GM19463 (cell line): ENCODE results near the gene NXT1.
"Not testable (repeated sequence)": the region's sequence is repeated elsewhere in the genome, so short reads cannot be mapped to it uniquely, and the experiment has no call there.

Experiments
- ATAC-seq: cut with Tn5 transposase; IDR thresholded peaks from one replicate; pipeline ENCODE4 v1.9.1; 2021; ENCODE audit warnings: mild to moderate bottlenecking, moderate library complexity; ENCODE audit not compliant: unreplicated experiment

The NXT1 gene

DNA sequence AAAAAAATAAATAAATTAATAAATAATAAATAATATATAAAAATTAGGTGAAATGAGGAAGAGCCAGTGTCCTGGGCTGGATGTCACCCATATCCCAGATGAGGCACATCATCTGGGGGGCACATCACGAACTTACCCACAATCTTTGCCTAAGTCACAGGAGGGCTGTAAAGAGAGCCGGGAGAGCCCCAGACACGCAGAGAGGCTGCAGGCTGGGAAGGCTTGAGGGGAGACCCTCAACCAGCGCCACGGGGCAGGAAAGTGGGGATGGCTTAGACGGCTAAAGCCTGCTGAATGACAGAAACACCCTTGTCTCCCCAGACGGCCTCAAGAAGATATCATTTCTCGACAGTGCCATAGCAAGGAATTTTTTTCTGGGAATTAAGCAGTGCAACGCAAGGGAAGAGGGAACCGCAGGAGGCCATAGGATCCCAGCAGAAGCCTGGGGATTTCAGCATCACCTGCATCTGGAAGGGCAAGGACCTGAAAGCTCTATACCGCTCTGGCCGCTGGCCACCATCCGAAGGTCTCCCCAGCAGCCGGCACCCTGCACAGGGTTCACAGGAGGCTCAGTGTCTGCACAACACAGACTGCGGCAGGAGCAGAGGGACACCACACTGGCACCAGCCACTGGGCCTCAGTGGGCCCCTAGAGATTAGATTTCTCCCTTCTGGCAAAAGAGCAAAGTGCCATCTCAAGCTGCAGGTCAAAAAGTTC is 22.8 kb upstream of the NXT1 start:
- ATAC-seq: no peak

DNA sequence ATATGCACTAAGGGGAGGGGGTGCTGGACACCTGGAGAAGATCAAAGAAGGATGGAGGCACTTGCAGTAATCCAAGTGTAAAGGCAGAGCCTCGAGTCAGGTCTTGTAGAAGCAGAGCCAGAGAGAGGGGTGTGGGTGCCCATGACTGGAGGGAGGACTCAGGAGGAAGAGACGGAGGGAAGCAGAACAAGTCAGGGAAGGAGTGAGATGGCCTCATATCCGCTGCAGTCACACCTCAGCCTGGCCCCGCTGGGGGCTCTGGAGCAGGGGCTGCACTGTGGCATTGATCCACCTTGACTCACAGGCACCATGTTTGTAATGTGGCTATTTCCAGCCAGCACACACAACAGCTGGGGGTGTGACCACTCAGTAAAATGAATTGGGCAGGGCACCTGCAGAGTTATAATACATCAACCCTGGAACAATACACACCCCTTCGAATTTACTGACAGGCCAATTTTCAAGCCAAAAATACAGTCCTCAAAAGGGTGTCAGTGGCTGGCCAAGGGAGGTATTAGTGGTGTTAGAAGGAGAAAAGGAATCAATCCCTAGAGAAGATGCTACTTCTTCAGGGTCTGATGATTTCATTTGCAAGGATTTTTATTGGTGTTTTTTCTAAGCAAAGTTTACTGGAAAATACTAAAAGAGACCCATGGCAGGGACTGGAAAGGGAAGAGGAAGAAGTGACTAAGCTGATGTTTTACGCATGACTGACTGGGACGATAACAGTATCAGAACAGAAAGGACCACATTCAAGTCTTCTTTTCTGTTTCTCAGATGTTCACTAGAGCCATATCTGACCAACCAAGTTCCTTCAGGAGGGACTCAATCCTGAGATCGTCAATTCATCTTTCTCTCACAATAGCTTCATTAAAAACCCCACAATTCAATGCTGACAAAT is 18.9 kb upstream of the NXT1 start:
- ATAC-seq: no peak

DNA sequence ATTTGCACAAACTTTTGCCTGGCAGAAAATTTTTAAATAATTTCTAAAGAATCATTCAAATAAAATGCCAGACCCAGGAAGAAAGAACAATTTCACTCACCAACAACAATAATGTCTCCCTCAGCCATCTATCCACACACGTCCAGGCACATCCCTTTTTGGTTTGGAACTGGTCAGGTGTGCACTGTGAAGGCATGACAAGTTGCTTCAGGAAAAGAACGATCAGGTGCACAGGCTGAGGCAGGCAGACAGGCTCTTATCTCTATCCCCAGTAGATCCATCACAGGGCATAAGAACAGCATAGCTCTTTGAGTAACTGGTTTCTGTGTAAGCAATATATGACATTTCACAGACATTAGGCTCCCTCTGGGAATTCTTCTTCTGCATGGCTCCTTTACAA is 18.1 kb upstream of the NXT1 start:
- no peak for ATAC-seq

DNA sequence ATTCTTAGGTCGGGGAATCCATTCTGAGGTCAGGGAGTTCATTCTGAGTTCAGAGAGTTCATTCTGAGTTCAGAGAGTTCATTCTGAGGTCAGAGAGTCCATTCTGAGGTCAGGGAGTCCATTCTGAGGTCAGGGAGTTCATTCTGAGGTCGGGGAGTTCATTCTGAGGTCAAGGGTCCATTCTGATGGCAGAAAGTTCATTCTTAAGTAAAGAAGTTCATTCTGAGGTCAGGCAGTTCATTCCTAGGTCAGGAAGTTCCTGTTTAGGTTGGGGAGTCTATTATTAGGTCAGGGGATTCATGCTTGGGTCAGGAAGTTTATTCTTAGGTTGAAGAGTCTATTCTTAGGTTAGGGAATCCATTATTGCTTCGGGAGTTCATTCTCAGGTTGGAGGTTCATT is 16.5 kb upstream of the NXT1 start:
- no peak for ATAC-seq

DNA sequence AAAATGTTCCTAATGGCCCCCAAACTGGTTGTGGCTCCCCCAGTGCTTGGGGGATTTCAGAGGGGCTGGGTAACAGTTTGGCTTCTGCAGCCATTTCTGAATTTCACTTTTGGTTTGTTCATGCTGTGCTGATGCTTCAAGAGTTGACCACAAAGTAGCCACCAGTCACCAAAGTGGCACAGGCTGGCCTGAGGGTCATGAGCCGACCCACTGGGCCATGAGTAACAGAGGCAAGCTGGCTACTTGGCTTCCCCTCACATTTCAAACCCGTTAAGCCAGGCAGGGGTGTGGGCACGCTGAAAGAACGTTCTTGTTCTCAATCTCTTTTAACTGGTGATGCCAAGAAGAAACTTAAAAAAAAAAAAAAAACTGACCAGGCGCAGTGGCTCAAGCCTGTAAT is 15.1 kb upstream of the NXT1 start:
- no peak for ATAC-seq

DNA sequence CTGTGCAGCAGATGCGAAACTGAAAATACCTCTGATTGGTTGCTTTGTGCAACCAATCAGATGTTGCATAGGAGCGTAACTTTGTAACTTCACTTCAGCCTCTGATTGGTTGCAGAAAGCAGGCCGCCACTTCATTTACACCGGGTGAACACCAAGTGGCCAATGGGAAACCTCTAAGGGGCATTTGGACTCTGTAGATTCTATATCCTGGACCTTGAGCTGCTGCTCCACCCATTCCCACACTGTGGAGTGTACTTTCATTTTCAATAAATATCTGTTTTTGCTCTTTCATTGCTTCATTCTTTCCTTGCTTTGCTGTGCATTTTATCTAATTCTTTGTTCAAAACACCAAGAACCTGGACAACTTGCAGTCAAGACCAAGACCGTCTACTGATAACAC is 14.1 kb upstream of the NXT1 start:
- no peak for ATAC-seq

DNA sequence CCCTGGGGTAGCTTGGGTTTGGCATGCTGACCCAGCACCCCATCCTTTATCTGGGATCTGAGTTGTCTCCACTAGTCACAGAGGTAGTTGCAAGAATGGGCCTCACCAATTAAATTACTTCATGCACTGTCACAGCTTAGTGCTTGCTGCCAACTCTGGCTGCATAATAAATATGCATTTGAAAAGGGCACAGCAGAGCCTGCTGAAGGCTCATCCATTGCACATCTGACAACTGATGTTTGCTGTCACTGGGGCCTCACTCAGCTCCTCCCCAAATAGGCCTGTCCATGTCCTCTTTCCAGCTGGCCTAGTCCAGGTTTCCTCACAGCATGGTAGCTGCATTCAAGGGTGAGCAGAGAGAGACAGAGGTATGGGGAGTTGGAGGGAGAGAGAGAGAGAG is 13.3 kb upstream of the NXT1 start:
- ATAC-seq: no peak

DNA sequence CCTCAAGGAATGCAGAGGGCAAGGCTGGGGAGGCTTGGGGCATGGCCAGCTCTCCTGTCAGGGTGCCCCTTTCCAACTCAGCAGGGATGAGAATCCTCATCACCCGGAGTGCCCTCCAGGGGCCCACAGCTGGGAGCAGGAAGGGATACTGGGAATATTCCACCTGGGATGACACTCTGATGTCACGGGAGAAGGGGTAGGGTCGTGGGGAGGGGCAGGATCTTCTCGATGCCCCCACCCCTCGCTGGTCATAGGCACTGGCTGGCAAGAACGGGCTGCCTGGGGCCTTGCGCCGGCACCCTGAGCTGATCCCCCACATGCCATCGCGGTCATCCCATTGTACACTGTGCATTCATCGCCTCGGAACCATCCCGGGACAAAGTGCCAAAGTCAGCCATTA is 10.6 kb upstream of the NXT1 start:
- ATAC-seq: no peak

DNA sequence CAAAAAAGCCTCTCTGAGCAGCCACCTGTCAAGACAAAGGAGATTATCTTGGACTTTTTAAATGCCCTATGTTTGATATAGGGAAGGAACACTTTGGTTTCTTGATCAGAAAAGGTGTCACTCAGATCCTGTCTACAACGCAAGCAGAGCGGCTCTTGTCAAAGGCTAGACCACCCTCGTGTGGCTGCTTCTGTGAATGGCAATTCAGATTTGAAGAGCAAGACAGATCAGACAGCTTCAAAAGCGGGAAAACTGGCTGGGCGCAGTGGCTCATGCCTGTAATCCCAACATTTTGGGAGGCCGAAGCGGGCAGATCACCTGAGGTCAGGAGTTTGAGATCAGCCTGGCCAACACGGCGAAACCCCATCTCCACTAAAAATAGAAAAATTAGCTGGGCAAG is 10.1 kb upstream of the NXT1 start:
- no peak for ATAC-seq

DNA sequence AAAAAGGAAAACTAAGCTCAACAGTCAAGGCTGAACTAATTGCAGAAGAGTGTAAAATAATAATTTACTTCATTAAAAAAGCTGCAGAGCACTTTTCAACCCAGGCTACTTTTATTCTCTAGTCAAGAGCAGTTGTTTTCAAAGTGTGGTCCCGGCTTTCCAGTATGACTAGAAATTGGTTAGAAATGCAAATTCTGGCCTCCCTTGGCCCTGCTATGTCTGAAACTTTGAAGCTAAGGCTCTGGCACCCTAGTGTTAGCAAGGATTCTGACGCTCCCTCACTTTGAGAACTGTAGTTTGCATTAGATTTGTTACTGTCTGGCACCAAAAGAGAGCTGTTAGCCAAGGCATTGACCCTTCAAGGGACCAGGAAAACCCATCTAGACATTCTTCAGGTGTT is 9.5 kb upstream of the NXT1 start:
- ATAC-seq: peak; percentile 69

DNA sequence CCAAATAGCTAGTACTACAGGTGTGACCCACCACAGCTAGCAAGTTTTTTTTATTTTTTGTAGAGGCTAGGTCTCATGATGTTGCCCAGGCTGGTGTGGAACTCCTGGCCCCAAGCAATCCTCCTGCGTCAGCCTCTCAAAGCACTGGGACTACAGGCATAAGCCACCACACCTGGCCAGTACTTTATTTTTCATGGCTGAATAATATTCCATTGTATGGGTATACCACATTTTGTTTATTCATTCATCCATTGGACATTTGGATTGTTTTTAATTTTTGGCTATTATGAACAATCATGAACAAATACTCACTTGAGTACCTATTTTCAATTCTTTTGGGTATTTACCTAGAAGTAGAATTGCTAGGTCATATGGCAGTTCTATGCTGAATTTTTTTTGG is 7.0 kb upstream of the NXT1 start:
- no peak for ATAC-seq

DNA sequence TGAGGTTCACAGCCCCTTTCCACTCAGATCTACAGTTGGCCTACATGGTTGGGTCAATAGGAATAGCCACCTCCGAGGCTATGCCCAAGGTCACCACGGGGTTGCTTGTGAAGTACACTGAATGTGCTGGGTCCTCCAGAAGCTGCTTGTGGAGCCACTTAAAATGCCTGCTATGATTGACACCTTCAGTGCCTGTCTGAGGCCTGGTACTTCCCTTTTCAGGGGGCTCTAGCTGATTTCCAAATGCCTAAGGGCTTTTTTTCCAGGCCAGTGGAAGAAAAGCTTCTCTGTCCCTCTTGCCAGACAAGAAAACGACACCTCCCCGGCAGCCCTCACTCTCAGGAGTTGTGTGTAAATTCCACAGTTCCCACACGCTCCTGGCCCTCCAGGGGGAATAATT is 6.3 kb upstream of the NXT1 start:
- ATAC-seq: no peak

DNA sequence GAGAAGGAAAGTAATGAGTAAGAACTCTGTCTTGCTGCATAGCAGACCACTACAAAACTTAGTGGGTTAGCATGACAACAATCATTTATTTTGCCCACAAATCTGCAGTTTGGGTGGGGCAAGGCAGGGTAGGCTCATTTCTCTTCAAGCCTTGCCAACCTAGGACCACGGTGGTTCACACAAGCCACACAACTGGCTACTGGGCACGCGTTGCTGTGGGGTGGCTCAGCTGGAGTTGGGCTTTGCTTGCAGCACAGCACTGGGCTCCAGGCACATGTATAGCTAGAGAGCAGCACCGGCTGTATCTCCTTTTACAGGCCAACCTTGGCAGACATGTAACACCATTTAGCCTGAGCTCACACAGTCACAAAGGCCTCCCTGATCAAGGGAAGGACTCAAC is 4.6 kb upstream of the NXT1 start:
- no peak for ATAC-seq

DNA sequence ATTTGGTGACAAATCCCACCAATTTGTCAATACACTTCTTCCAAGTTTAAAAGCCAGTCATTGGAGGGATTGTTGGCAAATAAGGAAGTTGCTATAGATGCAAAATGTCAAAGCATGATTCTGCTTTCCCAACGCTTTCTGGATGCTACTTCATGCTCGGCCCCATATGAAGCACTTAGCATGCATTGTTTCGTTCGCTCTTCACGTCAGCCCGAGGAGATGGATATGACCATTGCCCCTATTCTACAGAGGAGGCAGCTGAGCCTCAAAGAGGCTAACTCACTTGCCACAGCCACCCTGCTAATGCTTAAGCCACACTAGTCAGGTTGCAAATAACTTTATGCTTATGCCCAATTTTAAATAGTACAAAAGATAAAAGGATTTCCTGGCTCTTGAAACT is 2.8 kb upstream of the NXT1 start:
- no peak for ATAC-seq

DNA sequence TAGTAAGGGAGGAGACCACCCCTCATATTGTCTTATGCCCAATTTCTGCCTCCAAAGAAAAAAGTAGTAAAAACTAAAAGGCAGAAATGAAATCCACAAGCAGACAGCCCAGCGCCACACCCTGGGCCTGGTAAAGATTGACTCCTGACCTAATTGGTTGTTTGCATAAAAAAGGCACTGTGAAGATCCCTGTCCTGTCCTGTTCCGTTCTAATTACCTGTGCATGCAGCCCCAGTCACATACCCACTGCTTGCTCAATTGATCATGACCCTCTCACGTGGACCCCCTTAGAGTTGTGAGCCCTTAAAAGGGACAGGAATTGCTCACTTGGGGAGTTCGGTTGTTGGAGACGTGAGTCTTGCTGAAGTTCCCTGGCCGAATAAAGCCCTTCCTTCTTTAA is 2.1 kb upstream of the NXT1 start:
- ATAC-seq: not testable (repeated sequence)

DNA sequence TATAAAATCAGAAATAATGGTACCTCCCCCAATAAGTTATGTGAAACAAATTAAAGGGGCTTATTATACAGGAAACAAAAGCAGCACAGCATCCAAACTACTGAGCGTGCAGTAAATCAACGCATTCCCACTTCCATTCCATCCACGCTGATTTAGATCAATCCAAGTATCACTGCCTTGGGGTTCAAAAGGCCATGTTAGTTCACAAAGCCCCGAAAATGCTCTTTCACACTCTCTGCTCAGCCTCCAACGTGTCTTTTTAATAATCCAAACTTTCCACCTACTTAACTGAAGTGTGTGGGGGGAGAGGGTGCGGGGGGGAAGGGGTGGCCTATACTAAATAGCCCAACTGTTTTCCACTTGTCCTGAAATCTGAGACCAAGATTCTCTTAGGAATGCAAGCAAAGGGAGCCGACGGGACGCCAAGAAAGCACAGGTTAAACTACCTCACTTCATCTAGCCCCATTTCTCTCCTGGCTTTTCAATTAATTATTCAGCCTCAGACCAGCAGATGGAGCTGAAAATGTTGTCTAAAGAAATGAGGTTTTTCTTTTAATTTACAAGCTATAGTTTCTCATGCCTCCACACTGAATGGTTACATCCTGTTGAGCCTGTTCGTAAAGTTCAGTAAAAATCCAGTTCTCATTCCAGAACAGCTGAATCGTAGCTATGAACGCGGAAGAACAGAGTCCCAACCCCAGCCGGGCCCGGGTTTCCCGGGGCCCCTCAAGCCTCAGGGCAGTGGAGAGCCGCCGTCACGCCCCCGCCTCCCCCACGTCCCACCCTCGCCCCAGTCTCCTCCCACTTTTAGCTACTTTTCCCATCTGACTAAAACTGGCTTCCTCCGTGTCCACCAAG is 1.0 kb upstream of the NXT1 start:
- peak; percentile 45 for ATAC-seq

DNA sequence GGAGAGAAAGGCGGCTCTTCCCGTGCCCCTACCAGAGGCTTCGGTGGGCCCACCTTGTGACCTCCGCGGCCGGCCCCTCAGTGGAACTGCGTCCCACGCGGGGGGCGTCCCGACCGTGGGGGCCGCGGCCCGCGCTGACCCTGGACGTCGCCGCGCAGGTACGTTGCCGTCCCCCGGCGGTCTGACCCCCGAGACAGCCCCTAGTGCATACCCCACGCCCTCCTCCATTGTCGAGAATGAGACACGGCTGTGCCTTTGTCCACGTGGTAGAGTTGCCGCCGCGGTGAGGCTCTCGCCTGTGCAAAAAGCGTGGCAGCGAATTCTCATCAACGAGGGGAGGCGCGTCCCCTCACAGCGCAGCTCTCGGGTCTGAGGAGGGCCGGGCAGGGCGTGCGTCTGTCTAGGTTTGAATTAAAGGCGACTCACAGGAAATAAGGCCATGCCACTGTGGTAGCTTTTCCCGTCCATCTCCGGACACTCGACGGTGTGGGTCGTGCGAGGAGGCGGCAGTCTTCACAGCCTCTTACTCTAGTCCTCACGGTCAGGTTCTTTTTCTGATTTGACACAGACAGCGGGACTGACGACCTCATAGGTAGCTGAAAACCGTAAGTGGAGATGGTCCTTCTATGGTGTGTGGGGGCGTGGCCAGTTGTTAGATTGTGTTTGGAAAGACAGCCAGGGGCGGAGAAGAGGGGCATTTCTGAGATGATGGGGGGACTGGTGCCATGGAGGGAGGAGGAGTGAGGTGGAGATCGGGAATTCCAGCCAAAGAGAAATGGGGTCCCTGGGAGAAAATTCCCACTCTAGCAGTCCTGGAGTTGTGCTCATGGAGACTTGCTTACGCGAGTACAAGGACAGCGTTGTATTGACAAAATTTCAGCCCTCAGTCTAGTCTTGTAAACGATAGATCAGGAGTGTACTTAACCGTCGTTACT is 580 bp downstream of the NXT1 start:
- peak; percentile 16 for ATAC-seq

DNA sequence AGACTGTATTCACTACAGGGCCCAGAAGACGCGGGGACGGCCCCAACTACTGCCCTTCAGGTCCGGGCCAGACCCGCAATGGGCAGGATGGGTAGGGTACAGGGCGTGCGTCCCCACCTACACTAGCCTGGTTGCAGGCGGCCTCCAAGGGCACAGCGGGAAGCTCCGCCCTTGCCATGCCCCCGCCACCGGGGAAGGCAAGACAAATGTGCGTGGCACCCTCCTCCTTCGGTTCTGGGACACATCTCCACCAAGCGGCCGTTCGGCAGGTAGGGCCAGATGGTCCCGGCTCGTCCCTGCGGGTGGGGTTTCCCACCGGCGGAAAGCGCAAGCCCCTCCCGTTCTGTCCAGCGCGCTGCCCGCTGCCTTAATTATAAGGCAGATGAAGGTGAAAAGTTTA is 5.6 kb downstream of the NXT1 start:
- no peak for ATAC-seq

DNA sequence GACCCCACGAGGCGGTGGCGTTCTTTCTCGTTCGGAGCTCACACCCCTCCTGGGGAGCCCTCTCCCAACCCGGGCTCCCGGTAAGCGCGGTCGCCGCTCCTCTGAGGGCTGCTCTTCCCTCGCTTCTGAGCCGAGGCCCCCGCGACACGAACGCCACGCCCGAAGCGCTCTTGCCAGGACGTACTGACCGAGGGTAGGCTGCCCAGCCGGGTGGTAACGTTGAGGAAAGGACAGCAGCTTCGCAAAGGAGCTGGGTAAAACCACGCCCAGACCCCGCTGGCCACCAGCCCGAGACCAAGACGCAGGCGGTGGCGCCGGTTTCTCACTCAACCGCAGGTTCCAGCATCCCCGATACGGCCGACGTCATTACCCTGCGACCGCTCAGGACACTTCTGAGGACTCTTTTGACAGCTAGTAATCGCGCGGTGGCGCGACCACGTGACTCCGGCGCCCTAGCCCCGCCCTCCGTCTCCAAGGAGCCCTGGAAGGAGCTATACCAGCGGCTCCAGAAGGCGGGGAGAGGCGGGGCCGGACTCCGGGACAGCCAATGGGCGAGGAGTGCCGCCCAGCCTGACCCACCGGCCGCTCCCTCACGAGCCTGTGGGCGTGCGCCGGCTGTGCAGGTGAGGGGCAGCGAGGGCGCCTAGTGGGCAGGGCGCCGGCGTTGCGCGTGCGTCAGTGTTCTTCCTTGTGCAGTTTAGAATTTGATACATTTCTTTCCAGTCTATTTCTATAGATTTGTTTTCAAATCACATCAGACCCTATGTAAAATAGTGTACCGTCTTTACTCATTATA is 7.4 kb downstream of the NXT1 start:
- peak; percentile 73 for ATAC-seq

DNA sequence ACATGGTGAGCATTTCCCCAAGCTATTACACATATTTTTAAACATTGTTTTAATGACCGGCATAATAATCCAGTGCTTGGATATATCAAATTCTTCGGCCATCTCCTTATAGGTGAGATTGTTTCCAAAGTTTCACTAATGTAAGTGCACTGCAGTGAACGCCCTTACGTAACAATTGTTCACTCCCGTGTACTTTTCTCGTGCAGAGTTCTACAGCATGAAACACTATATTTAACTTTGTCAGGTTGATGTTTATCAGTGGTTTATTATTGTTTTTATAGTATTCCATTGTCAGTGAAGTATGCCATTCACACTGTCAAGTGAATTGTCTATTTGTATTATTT is 7.9 kb downstream of the NXT1 start:
- ATAC-seq: no peak
